HepG2 (cell line): ENCODE measurements around the gene WWTR1. TPM values are rescaled to one million over a fixed set of nuclear protein-coding genes. Genes with fewer than 3 reads are reported as not detected.

ENCODE experiments used
- AGO2 ChIP-seq: fragments of 200-400 bp; formaldehyde crosslinking; optimal IDR thresholded peaks from 2 replicates; pipeline ENCODE3; 2017; ENCODE audit warnings: mild to moderate bottlenecking, low read depth, low read length, moderate library complexity
- HOXA5 ChIP-seq: sonication (generic); formaldehyde crosslinking; IDR thresholded peaks from 2 replicates; pipeline ENCODE4 v1.4.0; 2020; ENCODE audit warnings: missing genetic modification reagents
- JDP2 ChIP-seq: sonication (generic); formaldehyde crosslinking; IDR thresholded peaks from 2 replicates; pipeline ENCODE4 v1.8.1; 2022; ENCODE audit warnings: missing genetic modification reagents, borderline replicate concordance
- PCBP1 ChIP-seq: fragments of 200-400 bp; formaldehyde crosslinking; IDR thresholded peaks from 2 replicates; pipeline ENCODE4 v1.6.1; 2017; ENCODE audit warnings: mild to moderate bottlenecking, low read depth, low read length, borderline replicate concordance
- ZBTB42 ChIP-seq: sonication (generic); formaldehyde crosslinking; IDR thresholded peaks from 2 replicates; pipeline ENCODE4 v1.5.0; 2020; ENCODE audit warnings: mild to moderate bottlenecking, missing genetic modification reagents
- ZNF333 ChIP-seq: sonication (generic); formaldehyde crosslinking; IDR thresholded peaks from 2 replicates; pipeline ENCODE4 v1.4.0; 2020; ENCODE audit warnings: mild to moderate bottlenecking, missing genetic modification reagents, borderline replicate concordance
- ZNF530 ChIP-seq: sonication (generic); formaldehyde crosslinking; IDR thresholded peaks from 2 replicates; pipeline ENCODE4 v1.5.0; 2020; ENCODE audit warnings: low read depth, mild to moderate bottlenecking, missing genetic modification reagents
- ZNF550 ChIP-seq: sonication (generic); formaldehyde crosslinking; IDR thresholded peaks from 2 replicates; pipeline ENCODE4 v1.4.0; 2020; ENCODE audit warnings: mild to moderate bottlenecking, missing genetic modification reagents, borderline replicate concordance
- ZNF556 ChIP-seq: sonication (generic); formaldehyde crosslinking; IDR thresholded peaks from 2 replicates; pipeline ENCODE4 v1.4.0; 2020; ENCODE audit warnings: mild to moderate bottlenecking, missing genetic modification reagents, borderline replicate concordance
- ZNF737 ChIP-seq: sonication (generic); formaldehyde crosslinking; IDR thresholded peaks from 2 replicates; pipeline ENCODE4 v1.5.0; 2020; ENCODE audit warnings: missing genetic modification reagents, mild to moderate bottlenecking, borderline replicate concordance
- polyA plus RNA-seq, 8 experiments: library from polyadenylated mRNA; depleted of rRNA in 3 of 8; stranded (reverse) in 7 of 8; unstranded in 1 of 8; fragments of >200 nt; fragmentation: Illumina TruSeq in 4 of 8; extraction: Trizol in 4 of 8; gene quantifications; 2 replicates each; pipeline versions ENCODE4 v1.2.1 to v1.2.3, GENCODE V29; 2011 to 2016; ENCODE audit warnings: low read depth in 4 of 8, missing spikeins in 1 of 8, mixed read lengths in 1 of 8; ENCODE audit not compliant: insufficient read depth in 1 of 8
- total RNA-seq, 5 experiments: library from RNA; depleted of rRNA; stranded (reverse); fragments of >200 nt; fragmentation: Illumina TruSeq; extraction: Trizol; gene quantifications; 2 replicates each; pipeline ENCODE4 v1.2.3, GENCODE V29; 2016; ENCODE audit warnings: low read depth in 1 of 5
- TF ChIP-seq, protein P1 (sequence below): sonication (generic); formaldehyde crosslinking; IDR thresholded peaks from 2 replicates; pipeline ENCODE4 v1.4.0; 2020; ENCODE audit warnings: missing genetic modification reagents
- TF ChIP-seq, protein P2 (sequence below): sonication (generic); IDR thresholded peaks from 2 replicates; pipeline ENCODE4 v1.6.1; 2016; ENCODE audit warnings: low read depth, borderline replicate concordance
- TF ChIP-seq, protein P3 (sequence below): sonication (generic); formaldehyde crosslinking; IDR thresholded peaks from 2 replicates; pipeline ENCODE4 v1.5.1; 2020; ENCODE audit warnings: mild to moderate bottlenecking, missing genetic modification reagents, moderate library complexity
- TF ChIP-seq, protein P4 (sequence below): sonication (generic); formaldehyde crosslinking; IDR thresholded peaks from 2 replicates; pipeline ENCODE4 v1.4.0; 2020; ENCODE audit warnings: mild to moderate bottlenecking, missing genetic modification reagents

Gene WWTR1
- total and polyA plus RNA-seq, 2 of the 13 experiments (the other 11 are each of a cell fraction or from before 2014, with no cell fraction given) = 19.7 to 139 TPM

DNA sequence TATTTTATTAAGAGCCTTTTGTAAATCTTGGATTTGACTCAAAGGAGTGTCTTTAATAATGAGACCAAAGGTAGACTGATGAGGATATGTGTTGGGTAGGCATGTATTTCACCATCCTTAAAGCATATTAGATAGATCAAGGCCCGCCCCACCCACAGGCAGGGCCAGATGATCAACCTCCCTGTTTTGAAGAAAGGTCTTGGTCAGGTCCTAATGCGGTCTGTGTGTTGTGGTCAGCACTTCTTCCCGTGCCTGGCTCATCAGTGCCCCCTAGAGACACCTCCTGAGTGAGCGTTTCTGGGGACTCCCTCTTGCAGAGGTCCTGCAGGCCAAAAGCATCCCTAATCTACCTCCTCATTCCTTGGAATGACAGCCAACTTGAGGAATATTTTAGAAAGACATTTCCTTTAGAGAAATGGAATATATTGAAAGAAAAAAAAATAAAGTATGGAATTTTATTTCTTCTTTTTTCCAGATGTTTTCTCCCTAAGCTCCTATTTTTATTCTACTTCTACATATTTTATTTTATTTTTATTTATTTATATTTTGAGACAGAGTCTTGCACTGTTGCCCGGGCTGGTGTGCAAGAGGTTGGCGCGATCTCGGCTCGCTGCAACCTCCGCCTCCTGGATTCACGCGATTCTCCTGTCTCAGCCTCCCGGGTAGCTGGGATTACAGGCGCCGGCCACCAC is 177.4 kb downstream of the WWTR1 start (continued):
- TF ChIP-seq, protein P1, sequence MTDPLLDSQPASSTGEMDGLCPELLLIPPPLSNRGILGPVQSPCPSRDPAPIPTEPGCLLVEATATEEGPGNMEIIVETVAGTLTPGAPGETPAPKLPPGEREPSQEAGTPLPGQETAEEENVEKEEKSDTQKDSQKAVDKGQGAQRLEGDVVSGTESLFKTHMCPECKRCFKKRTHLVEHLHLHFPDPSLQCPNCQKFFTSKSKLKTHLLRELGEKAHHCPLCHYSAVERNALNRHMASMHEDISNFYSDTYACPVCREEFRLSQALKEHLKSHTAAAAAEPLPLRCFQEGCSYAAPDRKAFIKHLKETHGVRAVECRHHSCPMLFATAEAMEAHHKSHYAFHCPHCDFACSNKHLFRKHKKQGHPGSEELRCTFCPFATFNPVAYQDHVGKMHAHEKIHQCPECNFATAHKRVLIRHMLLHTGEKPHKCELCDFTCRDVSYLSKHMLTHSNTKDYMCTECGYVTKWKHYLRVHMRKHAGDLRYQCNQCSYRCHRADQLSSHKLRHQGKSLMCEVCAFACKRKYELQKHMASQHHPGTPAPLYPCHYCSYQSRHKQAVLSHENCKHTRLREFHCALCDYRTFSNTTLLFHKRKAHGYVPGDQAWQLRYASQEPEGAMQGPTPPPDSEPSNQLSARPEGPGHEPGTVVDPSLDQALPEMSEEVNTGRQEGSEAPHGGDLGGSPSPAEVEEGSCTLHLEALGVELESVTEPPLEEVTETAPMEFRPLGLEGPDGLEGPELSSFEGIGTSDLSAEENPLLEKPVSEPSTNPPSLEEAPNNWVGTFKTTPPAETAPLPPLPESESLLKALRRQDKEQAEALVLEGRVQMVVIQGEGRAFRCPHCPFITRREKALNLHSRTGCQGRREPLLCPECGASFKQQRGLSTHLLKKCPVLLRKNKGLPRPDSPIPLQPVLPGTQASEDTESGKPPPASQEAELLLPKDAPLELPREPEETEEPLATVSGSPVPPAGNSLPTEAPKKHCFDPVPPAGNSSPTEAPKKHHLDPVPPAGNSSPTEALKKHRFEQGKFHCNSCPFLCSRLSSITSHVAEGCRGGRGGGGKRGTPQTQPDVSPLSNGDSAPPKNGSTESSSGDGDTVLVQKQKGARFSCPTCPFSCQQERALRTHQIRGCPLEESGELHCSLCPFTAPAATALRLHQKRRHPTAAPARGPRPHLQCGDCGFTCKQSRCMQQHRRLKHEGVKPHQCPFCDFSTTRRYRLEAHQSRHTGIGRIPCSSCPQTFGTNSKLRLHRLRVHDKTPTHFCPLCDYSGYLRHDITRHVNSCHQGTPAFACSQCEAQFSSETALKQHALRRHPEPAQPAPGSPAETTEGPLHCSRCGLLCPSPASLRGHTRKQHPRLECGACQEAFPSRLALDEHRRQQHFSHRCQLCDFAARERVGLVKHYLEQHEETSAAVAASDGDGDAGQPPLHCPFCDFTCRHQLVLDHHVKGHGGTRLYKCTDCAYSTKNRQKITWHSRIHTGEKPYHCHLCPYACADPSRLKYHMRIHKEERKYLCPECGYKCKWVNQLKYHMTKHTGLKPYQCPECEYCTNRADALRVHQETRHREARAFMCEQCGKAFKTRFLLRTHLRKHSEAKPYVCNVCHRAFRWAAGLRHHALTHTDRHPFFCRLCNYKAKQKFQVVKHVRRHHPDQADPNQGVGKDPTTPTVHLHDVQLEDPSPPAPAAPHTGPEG (CRISPR knock-in tag) = no peak
- no peak for TF ChIP-seq ZNF530 (CRISPR knock-in tag)
- TF ChIP-seq PCBP1 = no peak
- TF ChIP-seq ZNF550 (CRISPR knock-in tag) = no peak
- no peak for TF ChIP-seq ZNF737 (CRISPR knock-in tag)
- TF ChIP-seq, protein P2, sequence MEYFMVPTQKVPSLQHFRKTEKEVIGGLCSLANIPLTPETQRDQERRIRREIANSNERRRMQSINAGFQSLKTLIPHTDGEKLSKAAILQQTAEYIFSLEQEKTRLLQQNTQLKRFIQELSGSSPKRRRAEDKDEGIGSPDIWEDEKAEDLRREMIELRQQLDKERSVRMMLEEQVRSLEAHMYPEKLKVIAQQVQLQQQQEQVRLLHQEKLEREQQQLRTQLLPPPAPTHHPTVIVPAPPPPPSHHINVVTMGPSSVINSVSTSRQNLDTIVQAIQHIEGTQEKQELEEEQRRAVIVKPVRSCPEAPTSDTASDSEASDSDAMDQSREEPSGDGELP = no peak; the same call in 1 of the 2 replicates
- no peak for TF ChIP-seq ZBTB42 (CRISPR knock-in tag)
- TF ChIP-seq JDP2 (CRISPR knock-in tag) = no peak
- TF ChIP-seq HOXA5 (CRISPR knock-in tag) = 0 out of 2 replicates have a peak, but pooled peaks have one; percentile 36
- TF ChIP-seq AGO2 = no peak
- TF ChIP-seq, protein P3, sequence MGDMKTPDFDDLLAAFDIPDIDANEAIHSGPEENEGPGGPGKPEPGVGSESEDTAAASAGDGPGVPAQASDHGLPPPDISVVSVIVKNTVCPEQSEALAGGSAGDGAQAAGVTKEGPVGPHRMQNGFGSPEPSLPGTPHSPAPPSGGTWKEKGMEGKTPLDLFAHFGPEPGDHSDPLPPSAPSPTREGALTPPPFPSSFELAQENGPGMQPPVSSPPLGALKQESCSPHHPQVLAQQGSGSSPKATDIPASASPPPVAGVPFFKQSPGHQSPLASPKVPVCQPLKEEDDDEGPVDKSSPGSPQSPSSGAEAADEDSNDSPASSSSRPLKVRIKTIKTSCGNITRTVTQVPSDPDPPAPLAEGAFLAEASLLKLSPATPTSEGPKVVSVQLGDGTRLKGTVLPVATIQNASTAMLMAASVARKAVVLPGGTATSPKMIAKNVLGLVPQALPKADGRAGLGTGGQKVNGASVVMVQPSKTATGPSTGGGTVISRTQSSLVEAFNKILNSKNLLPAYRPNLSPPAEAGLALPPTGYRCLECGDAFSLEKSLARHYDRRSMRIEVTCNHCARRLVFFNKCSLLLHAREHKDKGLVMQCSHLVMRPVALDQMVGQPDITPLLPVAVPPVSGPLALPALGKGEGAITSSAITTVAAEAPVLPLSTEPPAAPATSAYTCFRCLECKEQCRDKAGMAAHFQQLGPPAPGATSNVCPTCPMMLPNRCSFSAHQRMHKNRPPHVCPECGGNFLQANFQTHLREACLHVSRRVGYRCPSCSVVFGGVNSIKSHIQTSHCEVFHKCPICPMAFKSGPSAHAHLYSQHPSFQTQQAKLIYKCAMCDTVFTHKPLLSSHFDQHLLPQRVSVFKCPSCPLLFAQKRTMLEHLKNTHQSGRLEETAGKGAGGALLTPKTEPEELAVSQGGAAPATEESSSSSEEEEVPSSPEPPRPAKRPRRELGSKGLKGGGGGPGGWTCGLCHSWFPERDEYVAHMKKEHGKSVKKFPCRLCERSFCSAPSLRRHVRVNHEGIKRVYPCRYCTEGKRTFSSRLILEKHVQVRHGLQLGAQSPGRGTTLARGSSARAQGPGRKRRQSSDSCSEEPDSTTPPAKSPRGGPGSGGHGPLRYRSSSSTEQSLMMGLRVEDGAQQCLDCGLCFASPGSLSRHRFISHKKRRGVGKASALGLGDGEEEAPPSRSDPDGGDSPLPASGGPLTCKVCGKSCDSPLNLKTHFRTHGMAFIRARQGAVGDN (CRISPR knock-in tag) = no peak; the same call in 1 of the 2 replicates
- TF ChIP-seq, protein P4, sequence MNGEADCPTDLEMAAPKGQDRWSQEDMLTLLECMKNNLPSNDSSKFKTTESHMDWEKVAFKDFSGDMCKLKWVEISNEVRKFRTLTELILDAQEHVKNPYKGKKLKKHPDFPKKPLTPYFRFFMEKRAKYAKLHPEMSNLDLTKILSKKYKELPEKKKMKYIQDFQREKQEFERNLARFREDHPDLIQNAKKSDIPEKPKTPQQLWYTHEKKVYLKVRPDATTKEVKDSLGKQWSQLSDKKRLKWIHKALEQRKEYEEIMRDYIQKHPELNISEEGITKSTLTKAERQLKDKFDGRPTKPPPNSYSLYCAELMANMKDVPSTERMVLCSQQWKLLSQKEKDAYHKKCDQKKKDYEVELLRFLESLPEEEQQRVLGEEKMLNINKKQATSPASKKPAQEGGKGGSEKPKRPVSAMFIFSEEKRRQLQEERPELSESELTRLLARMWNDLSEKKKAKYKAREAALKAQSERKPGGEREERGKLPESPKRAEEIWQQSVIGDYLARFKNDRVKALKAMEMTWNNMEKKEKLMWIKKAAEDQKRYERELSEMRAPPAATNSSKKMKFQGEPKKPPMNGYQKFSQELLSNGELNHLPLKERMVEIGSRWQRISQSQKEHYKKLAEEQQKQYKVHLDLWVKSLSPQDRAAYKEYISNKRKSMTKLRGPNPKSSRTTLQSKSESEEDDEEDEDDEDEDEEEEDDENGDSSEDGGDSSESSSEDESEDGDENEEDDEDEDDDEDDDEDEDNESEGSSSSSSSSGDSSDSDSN (CRISPR knock-in tag) = no peak
- no peak for TF ChIP-seq ZNF333 (CRISPR knock-in tag)
- TF ChIP-seq ZNF556 (CRISPR knock-in tag) = 0 out of 2 replicates have a peak, but pooled peaks have one; percentile 26
